H1 (cell line): ENCODE data around the gene NADK2. TPM values are rescaled to one million over a fixed set of nuclear protein-coding genes. Genes with fewer than 3 reads are reported as not detected.
"Not testable (repeated sequence)": the region's sequence is repeated elsewhere in the genome, so short reads cannot be mapped to it uniquely, and the experiment has no call there.

Experiments used
- CTCF ChIA-PET: fragments of 300-600 bp; sonication (Branson Sonifier 250); formaldehyde crosslinking; loops from one replicate; lab custom pipeline; 2021; ENCODE audit not compliant: partially characterized antibody; lab: Charles Lee
- POLR2A ChIA-PET: fragments of 300-600 bp; sonication (Branson Sonifier 250); formaldehyde crosslinking; loops from one replicate; lab custom pipeline; 2021; ENCODE audit warnings: inconsistent platforms; ENCODE audit not compliant: partially characterized antibody; lab: Charles Lee
- DNase-seq, 2 experiments: peaks; one replicate each; pipeline versions ENCODE4 v3.0.0 to v3.0.0-alpha.2; 2010 to 2022; ENCODE audit warnings: low spot score in 2 of 2, low read depth in 1 of 2, mixed read lengths in 1 of 2
- FAIRE-seq: peaks from 2 replicates; lab custom pipeline; 2011; peaks lifted over from hg19 to GRCh38; lab: Jason Lieb, UNC
- H2AFZ ChIP-seq: 2 replicates; pipeline ENCODE4 v1.8.1; 2012; ENCODE audit warnings: low read length, inconsistent platforms
- H2AK5ac ChIP-seq: 2 replicates; pipeline ENCODE4 v1.6.1; 2013; ENCODE audit warnings: low read depth, low read length
- H2BK120ac ChIP-seq: replicated peaks from 2 replicates; pipeline ENCODE3; 2013; ENCODE audit warnings: low read depth, low read length, inconsistent platforms
- H2BK12ac ChIP-seq: 2 replicates; pipeline ENCODE4 v1.6.1; 2013; ENCODE audit warnings: low read depth, low read length
- H2BK15ac ChIP-seq: 2 replicates; pipeline ENCODE4 v1.6.1; 2013; ENCODE audit warnings: low read length
- H2BK20ac ChIP-seq: 2 replicates; pipeline ENCODE4 v1.6.1; 2013; ENCODE audit warnings: low read length
- H2BK5ac ChIP-seq: 2 replicates; pipeline ENCODE4 v1.6.1; 2013; ENCODE audit warnings: low read depth, low read length
- H3K14ac ChIP-seq: 2 replicates; pipeline ENCODE4 v1.6.1; 2013; ENCODE audit warnings: inconsistent platforms; ENCODE audit not compliant: insufficient read length
- H3K18ac ChIP-seq: 2 replicates; pipeline ENCODE4 v1.6.1; 2013; ENCODE audit warnings: low read length; ENCODE audit errors: extremely low read depth
- H3K23ac ChIP-seq: 2 replicates; pipeline ENCODE4 v1.6.1; 2013; ENCODE audit warnings: inconsistent platforms; ENCODE audit not compliant: insufficient read length
- H3K23me2 ChIP-seq: 2 replicates; pipeline ENCODE4 v1.6.1; 2013; ENCODE audit warnings: low read depth, low read length
- H3K27ac ChIP-seq: 2 replicates; pipeline ENCODE4 v1.6.1; 2011; ENCODE audit warnings: low read depth, low read length, inconsistent platforms
- H3K27me3 ChIP-seq, 4 experiments: replicated peaks in 1 of 4; 1 replicate in 1 of 4; 2 replicates in 3 of 4; pipeline versions ENCODE4 v1.6.1 to v1.8.1; 2011 to 2013; ENCODE audit warnings: low read length in 3 of 4, mild to moderate bottlenecking in 3 of 4, inconsistent platforms in 2 of 4, mixed read lengths in 2 of 4, moderate library complexity in 1 of 4; ENCODE audit not compliant: control insufficient read depth in 3 of 4, insufficient read depth in 3 of 4; ENCODE audit errors: extremely low read depth in 1 of 4
- H3K36me3 ChIP-seq, 4 experiments: 2 replicates each; pipeline versions ENCODE4 v1.6.1 to v1.8.1; 2011 to 2013; ENCODE audit warnings: mild to moderate bottlenecking in 4 of 4, low read length in 3 of 4, moderate library complexity in 2 of 4, control low read depth in 1 of 4, inconsistent platforms in 1 of 4; ENCODE audit not compliant: insufficient read depth in 4 of 4, control insufficient read depth in 2 of 4
- H3K4ac ChIP-seq: replicated peaks from 2 replicates; pipeline ENCODE3; 2013; ENCODE audit warnings: low read length, low read depth, mixed read lengths, inconsistent platforms; ENCODE audit not compliant: insufficient read length
- H3K4me1 ChIP-seq, 4 experiments: replicated peaks in 1 of 4; 1 replicate in 1 of 4; 2 replicates in 3 of 4; pipeline versions ENCODE4 v1.6.1 to v1.8.1; 2011 to 2013; ENCODE audit warnings: low read length in 3 of 4, inconsistent platforms in 2 of 4, mixed read lengths in 1 of 4; ENCODE audit not compliant: insufficient read depth in 4 of 4, control insufficient read depth in 3 of 4
- H3K4me2 ChIP-seq, 2 experiments: 2 replicates each; pipeline versions ENCODE4 v1.6.1 to v1.8.1; 2011 to 2013; ENCODE audit warnings: low read depth in 2 of 2, low read length in 2 of 2, control low read depth in 1 of 2, inconsistent platforms in 1 of 2, mild to moderate bottlenecking in 1 of 2; ENCODE audit not compliant: insufficient read depth in 1 of 2
- H3K4me3 ChIP-seq, 4 experiments: fragments of 200-600, 300-600 bp in 1 of 4; sonication (generic), shearing (Covaris generic), sonication (Bioruptor Twin) in 1 of 4; 2 replicates each; pipeline versions ENCODE4 v1.5.1 to v1.8.1; 2011 to 2016; ENCODE audit warnings: low read length in 4 of 4, low read depth in 3 of 4, control low read depth in 2 of 4, inconsistent platforms in 2 of 4, mild to moderate bottlenecking in 2 of 4, mixed read lengths in 1 of 4, moderate library complexity in 1 of 4; ENCODE audit not compliant: insufficient read depth in 2 of 4; ENCODE audit errors: extremely low read depth in 1 of 4
- H3K56ac ChIP-seq: replicated peaks from 2 replicates; pipeline ENCODE3; 2013; ENCODE audit warnings: low read depth, mild to moderate bottlenecking, mixed read lengths, low read length, inconsistent platforms; ENCODE audit not compliant: insufficient read length
- H3K79me1 ChIP-seq: 2 replicates; pipeline ENCODE4 v1.6.1; 2013; ENCODE audit warnings: low read depth, low read length, control low read depth
- H3K79me2 ChIP-seq, 2 experiments: 2 replicates each; pipeline versions ENCODE4 v1.6.1 to v1.8.1; 2012 to 2013; ENCODE audit warnings: low read length in 2 of 2, mild to moderate bottlenecking in 2 of 2, inconsistent platforms in 1 of 2; ENCODE audit not compliant: insufficient read depth in 2 of 2, control insufficient read depth in 1 of 2
- H3K9ac ChIP-seq, 4 experiments: replicated peaks in 1 of 4; 1 replicate in 1 of 4; 2 replicates in 3 of 4; pipeline versions ENCODE4 v1.6.1 to v1.8.1; 2011 to 2013; ENCODE audit warnings: low read depth in 3 of 4, low read length in 3 of 4, control low read depth in 2 of 4, mild to moderate bottlenecking in 2 of 4, moderate library complexity in 2 of 4, inconsistent platforms in 1 of 4; ENCODE audit errors: extremely low read depth in 1 of 4
- H3K9me3 ChIP-seq, 2 experiments: 2 replicates each; pipeline versions ENCODE4 v1.6.1 to v1.8.1; 2012 to 2013; ENCODE audit warnings: mild to moderate bottlenecking in 2 of 2, moderate library complexity in 2 of 2, control low read depth in 1 of 2, inconsistent platforms in 1 of 2, low read depth in 1 of 2, low read length in 1 of 2, mixed read lengths in 1 of 2; ENCODE audit not compliant: insufficient read depth in 2 of 2
- H4K20me1 ChIP-seq, 2 experiments: replicated peaks in 1 of 2; 2 replicates each; pipeline versions ENCODE3 to v1.8.1; 2011 to 2013; ENCODE audit warnings: inconsistent platforms in 2 of 2, low read length in 2 of 2, mild to moderate bottlenecking in 1 of 2; ENCODE audit not compliant: insufficient read depth in 2 of 2, control insufficient read depth in 1 of 2
- H4K5ac ChIP-seq: 2 replicates; pipeline ENCODE4 v1.6.1; 2013; ENCODE audit warnings: low read length, low read depth, mixed read lengths, inconsistent platforms; ENCODE audit not compliant: insufficient read length
- H4K8ac ChIP-seq: 2 replicates; pipeline ENCODE4 v1.8.0; 2013; ENCODE audit warnings: mild to moderate bottlenecking, moderate library complexity, low read length, inconsistent platforms; ENCODE audit not compliant: insufficient read depth; ENCODE audit errors: extremely low read depth
- H4K91ac ChIP-seq: replicated peaks from 2 replicates; pipeline ENCODE3; 2013; ENCODE audit warnings: low read length, mixed read lengths, inconsistent platforms; ENCODE audit not compliant: insufficient read length
- CHD1 ChIP-seq: IDR thresholded peaks from 2 replicates; pipeline ENCODE4 v1.6.1; 2012; ENCODE audit warnings: low read depth, low read length, improper control_type of control experiment
- CREB1 ChIP-seq: IDR thresholded peaks from 2 replicates; pipeline ENCODE4 v1.6.1; 2012; ENCODE audit warnings: inconsistent platforms
- FOSL1 ChIP-seq: IDR thresholded peaks from 2 replicates; pipeline ENCODE4 v1.6.1; 2011; ENCODE audit warnings: mild to moderate bottlenecking, low read depth, low read length, moderate library complexity; ENCODE audit not compliant: insufficient read depth
- POU5F1 ChIP-seq: IDR thresholded peaks from 2 replicates; pipeline ENCODE4 v1.6.1; 2011; ENCODE audit warnings: low read depth, mild to moderate bottlenecking, low read length, moderate library complexity
- RAD21 ChIP-seq, 2 experiments: IDR thresholded peaks in 1 of 2; conservative IDR thresholded peaks in 1 of 2; 2 replicates each; pipeline ENCODE4 v1.6.1; 2011; ENCODE audit warnings: low read depth in 2 of 2, low read length in 2 of 2, improper control_type of control experiment in 1 of 2, inconsistent platforms in 1 of 2, mild to moderate bottlenecking in 1 of 2, moderate library complexity in 1 of 2
- WGBS, 2 experiments: shearing (Covaris generic) in 1 of 2; methylation state at CpG; one replicate each; pipeline versions ENCODE4 v1.1.6 to v1.1.7; 2013 to 2015; ENCODE audit warnings: low lambda C conversion rate in 2 of 2, mixed read lengths in 2 of 2, inconsistent platforms in 1 of 2, low coverage in 1 of 2, missing lambda C conversion rate in 1 of 2; ENCODE audit not compliant: insufficient replicate concordance in 2 of 2, insufficient coverage in 1 of 2, insufficient read length in 1 of 2; ENCODE audit errors: extremely low coverage in 1 of 2, missing lambda C conversion rate in 1 of 2; 5-methylcytosine and 5-hydroxymethylcytosine counted together
- polyA plus RNA-seq, 7 experiments: library from polyadenylated mRNA; depleted of rRNA in 3 of 7; stranded (reverse) in 5 of 7; unstranded in 2 of 7; fragments of >200 nt in 5 of 7; fragments of 200-250 nt in 2 of 7; gene quantifications; 1 replicate in 5 of 7; 2 replicates in 1 of 7; 4 replicates in 1 of 7; pipeline versions ENCODE4 v1.2.1 to v1.2.3, GENCODE V29; 2011 to 2013; ENCODE audit warnings: missing spikeins in 2 of 7, mixed read lengths in 2 of 7
- total RNA-seq: library from RNA; stranded (reverse); fragmentation: NEBNext Ultra II Directional; extraction: Animal tissue kit (Norgen Biotek cat#: 25700); gene quantifications from 2 replicates; pipeline ENCODE4 v1.2.1, GENCODE V29; 2021

Gene NADK2
- total and polyA plus RNA-seq, 2 of the 8 experiments (the other 6 are each of a cell fraction or from before 2014, with no cell fraction given): 3.4 to 16.1 TPM

DNA sequence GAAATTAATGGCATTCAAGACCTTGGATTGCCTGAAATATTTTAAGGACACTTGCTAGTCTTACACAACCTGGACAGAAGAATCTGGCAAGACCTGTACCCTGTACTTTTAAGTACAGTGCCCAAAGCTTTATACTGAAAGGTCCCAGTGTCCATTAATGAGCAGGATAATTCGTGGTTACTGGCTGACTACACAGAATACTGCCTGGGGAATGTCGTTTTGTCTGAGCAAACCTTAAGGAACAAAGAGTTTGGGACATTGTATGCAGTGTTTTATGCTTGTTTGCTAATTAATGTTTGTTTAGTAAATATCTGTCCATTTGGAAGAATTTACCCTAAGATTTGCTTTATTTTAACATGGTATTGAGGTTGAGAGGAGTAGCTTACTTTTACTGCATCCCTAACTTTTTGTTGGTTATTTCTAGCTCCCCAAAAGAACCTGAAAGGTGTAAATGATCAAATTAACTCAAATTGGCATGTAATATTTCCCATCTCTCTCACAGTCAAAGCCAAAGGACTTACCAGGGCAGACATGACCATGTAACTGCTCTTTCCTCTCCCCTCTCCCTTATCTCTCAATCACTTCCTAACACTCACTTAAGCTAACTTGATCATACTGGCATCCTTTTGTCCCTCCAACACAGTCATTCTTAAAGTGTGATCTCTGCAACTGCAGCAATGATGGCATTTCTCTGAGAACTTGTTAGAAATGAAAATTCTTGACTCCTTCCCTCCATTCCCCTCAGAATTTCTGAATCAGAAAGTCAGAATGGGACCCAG lies 44.3 kb upstream of the NADK2 start (continued):
- TF ChIP-seq RAD21 (IDR thresholded peaks at IDR 0.05 in 1 of 2, conservative IDR thresholded peaks at IDR 0.05 in 1 of 2; ENCODE audit: low read depth in 2 of 2, low read length in 2 of 2) (no peak), CHD1 (no peak), POU5F1 (no peak), CREB1 (no peak), FOSL1 (no peak)

DNA sequence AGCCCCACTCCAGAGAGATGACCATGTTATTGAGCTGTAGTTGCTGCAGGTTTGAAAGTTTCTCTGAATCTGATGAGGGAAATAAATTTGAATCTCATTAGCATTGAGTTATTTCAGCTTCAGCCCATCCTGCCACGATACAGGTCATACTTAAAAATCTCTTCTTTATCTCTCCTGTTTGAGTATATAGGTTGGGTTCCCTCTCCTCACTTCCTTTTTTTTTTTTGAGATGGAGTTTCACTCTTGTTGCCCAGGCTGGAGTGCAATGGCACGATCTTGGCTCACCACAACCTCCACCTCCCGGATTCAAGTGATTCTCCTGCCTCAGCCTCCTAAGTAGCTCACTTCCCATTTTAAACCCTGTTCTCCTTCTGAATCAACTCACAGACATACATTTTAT lies 42.0 kb upstream of the NADK2 start:
- H3K23me2 ChIP-seq, H3K56ac ChIP-seq, H2BK5ac ChIP-seq, H3K9me3 ChIP-seq, H2AFZ ChIP-seq, H3K14ac ChIP-seq, H4K20me1 ChIP-seq, H3K79me2 ChIP-seq, FAIRE-seq, H3K4ac ChIP-seq, H3K4me2 ChIP-seq, H4K5ac ChIP-seq, H2BK120ac ChIP-seq, DNase-seq, H4K8ac ChIP-seq, H3K4me3 ChIP-seq, H3K27me3 ChIP-seq, H3K18ac ChIP-seq, H3K36me3 ChIP-seq, POLR2A ChIA-PET, H4K91ac ChIP-seq, H2BK20ac ChIP-seq, H3K79me1 ChIP-seq, H3K9ac ChIP-seq, H2BK12ac ChIP-seq, H3K27ac ChIP-seq, H2BK15ac ChIP-seq, H2AK5ac ChIP-seq, H3K23ac ChIP-seq, H3K4me1 ChIP-seq: not testable (repeated sequence)
- WGBS, 2 experiments: 93% methylated on average over 3 of the region's 3 CpGs; no CpG with 5 or more reads in 1 of the 2 experiments
- CTCF ChIA-PET: interaction anchor here (0.7 to 2.3 kb wide), 3 partner anchors 10 to 145 kb away, joined by 3 to 9 read pairs (median 7); no protein-coding TSS in a partner anchor
